Activated CD4-positive, alpha-beta memory T cell treated with anti-CD3 and anti-CD28 coated beads for 36 hours (primary cell): ENCODE results near the gene CCDC85C. TPM values are rescaled to one million over a fixed set of nuclear protein-coding genes. Genes with fewer than 3 reads are reported as not detected.

ENCODE experiments used
- CTCF ChIA-PET: fragments of 350-600 bp; sonication (Branson Sonifier 250); formaldehyde crosslinking; loops from one replicate; lab custom pipeline; 2021; ENCODE audit warnings: antibody characterized with exemption, inconsistent platforms; lab: Charles Lee
- POLR2A ChIA-PET: fragments of 350-600 bp; sonication (Branson Sonifier 250); formaldehyde crosslinking; loops from one replicate; lab custom pipeline; 2021; ENCODE audit warnings: antibody characterized with exemption; lab: Charles Lee
- DNase-seq: peaks from one replicate; pipeline ENCODE4 v3.0.0-alpha.2; 2020
- H3K27ac Mint-ChIP-seq: one replicate; pipeline ENCODE4 v1.8.0; 2021; ENCODE audit warnings: mixed read lengths
- H3K27me3 Mint-ChIP-seq: one replicate; pipeline ENCODE4 v1.8.0; 2021; ENCODE audit warnings: mixed read lengths
- H3K36me3 Mint-ChIP-seq: one replicate; pipeline ENCODE4 v1.8.0; 2021; ENCODE audit warnings: mixed read lengths
- H3K4me1 Mint-ChIP-seq: one replicate; pipeline ENCODE4 v1.8.0; 2021; ENCODE audit warnings: low read depth, mixed read lengths
- H3K4me3 Mint-ChIP-seq: one replicate; pipeline ENCODE4 v1.8.0; 2021; ENCODE audit warnings: mild to moderate bottlenecking, mixed read lengths
- H3K9me3 Mint-ChIP-seq: one replicate; pipeline ENCODE4 v1.8.0; 2021; ENCODE audit warnings: mixed read lengths
- intact Hi-C: fragments of 100-400 bp; cut with micrococcal nuclease; formaldehyde crosslinking; loops from one replicate; pipeline ENCODE4 v1.15.1; 2023
- total RNA-seq, 2 experiments: library from RNA; stranded (reverse); gene quantifications; one replicate each; pipeline ENCODE4 v1.2.3, GENCODE V29; 2021

Gene CCDC85C
- total RNA-seq, 2 experiments from 2014 or later = 10.7 to 12.3 TPM

- no peaks in the 10 kb centered on the region for H3K4me1 Mint-ChIP-seq
- no peaks in the 10 kb centered on the region for H3K27me3 Mint-ChIP-seq
- intact Hi-C loops = no loop called here
- CTCF ChIA-PET = interaction anchor here (1.0 kb wide), 1 partner anchor 94 kb away, joined by 4 read pairs; no protein-coding TSS in a partner anchor
- POLR2A ChIA-PET = no interaction called here
- no peaks in the 10 kb centered on the region for H3K9me3 Mint-ChIP-seq
- H3K27ac Mint-ChIP-seq = no peak overlapping the region
- H3K36me3 Mint-ChIP-seq = no peaks in the 10 kb centered on the region
- no peak for DNase-seq
- no peak overlapping the region for H3K4me3 Mint-ChIP-seq
Observed at GRCh38 chr14:99534333-99534732, 69.7 kb downstream of the CCDC85C start.

DNA sequence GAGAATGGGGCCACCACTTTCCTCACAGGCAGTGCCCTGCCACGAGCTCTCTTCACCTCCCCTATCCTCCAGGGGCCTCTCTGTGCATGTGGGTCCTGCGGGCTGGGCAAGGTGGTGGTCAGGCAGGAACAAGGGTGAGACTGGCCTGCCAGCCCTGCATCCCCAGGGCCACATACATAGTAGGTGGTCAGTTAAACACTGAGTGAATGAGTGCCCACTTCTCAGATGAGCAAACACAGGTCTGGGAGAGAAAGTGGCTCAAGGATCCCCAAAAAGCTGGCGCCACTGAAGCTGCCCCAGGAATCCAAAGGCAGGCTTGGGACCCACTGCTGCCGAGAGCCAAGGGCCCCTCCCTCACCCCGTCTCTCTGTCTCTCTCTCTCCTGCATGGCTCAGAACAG is 71.7 kb downstream of the CCDC85C start:
- Mint-ChIP-seq H3K27me3 (no peaks in the 10 kb centered on the region), H3K4me1 (no peaks in the 10 kb centered on the region), H3K4me3 (no peak overlapping the region), H3K9me3 (no peaks in the 10 kb centered on the region), H3K27ac (no peak overlapping the region), H3K36me3 (no peaks in the 10 kb centered on the region)
- DNase-seq = no peak
- CTCF ChIA-PET = no interaction called here
- intact Hi-C loops = no loop called here
- POLR2A ChIA-PET = no interaction called here

- Mint-ChIP-seq H3K9me3 (no peaks in the 10 kb centered on the region), H3K4me1 (no peaks in the 10 kb centered on the region), H3K4me3 (no peak overlapping the region), H3K27ac (no peak overlapping the region), H3K36me3 (no peaks in the 10 kb centered on the region), H3K27me3 (no peaks in the 10 kb centered on the region)
- intact Hi-C loops = no loop called here
- ChIA-PET POLR2A (no interaction called here), CTCF (no interaction called here)
- no peak for DNase-seq
Observed at GRCh38 chr14:99531251-99532096, 72.5 kb downstream of the CCDC85C start.

GRCh38 chr14:99530407-99531155 is 73.4 kb downstream of the CCDC85C start:
- POLR2A ChIA-PET = no interaction called here
- intact Hi-C loops = no loop called here
- Mint-ChIP-seq H3K4me3 (no peak overlapping the region), H3K36me3 (no peaks in the 10 kb centered on the region), H3K9me3 (no peaks in the 10 kb centered on the region), H3K27ac (no peak overlapping the region), H3K4me1 (peaks cover 5% of the 10 kb centered on the region), H3K27me3 (no peaks in the 10 kb centered on the region)
- DNase-seq = no peak
- CTCF ChIA-PET = no interaction called here

DNA sequence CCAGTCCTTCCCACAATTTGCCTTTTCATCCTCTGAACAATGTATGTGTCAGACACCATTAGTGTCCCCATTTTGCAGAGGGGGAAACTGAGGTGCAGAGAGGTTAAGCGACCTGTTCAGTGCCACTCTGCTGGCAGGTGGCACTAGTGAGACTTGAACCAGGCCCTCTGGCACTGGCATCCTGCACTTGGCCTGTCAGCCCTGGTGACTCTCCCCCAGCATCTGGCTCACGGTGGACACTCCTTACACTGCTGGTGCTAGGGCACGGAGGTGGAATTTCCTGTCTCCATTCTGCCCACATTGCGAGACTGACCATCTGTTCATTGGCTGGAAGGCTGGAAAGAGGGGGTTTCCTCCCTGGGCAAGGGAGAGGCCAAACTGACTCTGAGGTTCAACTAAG is 74.1 kb downstream of the CCDC85C start:
- intact Hi-C loops = no loop called here
- no peak for DNase-seq
- Mint-ChIP-seq H3K27ac (no peak overlapping the region), H3K4me1 (peaks cover 10% of the 10 kb centered on the region), H3K9me3 (no peaks in the 10 kb centered on the region), H3K27me3 (no peaks in the 10 kb centered on the region), H3K4me3 (no peak overlapping the region), H3K36me3 (no peaks in the 10 kb centered on the region)
- ChIA-PET CTCF (no interaction called here), POLR2A (no interaction called here)

DNA sequence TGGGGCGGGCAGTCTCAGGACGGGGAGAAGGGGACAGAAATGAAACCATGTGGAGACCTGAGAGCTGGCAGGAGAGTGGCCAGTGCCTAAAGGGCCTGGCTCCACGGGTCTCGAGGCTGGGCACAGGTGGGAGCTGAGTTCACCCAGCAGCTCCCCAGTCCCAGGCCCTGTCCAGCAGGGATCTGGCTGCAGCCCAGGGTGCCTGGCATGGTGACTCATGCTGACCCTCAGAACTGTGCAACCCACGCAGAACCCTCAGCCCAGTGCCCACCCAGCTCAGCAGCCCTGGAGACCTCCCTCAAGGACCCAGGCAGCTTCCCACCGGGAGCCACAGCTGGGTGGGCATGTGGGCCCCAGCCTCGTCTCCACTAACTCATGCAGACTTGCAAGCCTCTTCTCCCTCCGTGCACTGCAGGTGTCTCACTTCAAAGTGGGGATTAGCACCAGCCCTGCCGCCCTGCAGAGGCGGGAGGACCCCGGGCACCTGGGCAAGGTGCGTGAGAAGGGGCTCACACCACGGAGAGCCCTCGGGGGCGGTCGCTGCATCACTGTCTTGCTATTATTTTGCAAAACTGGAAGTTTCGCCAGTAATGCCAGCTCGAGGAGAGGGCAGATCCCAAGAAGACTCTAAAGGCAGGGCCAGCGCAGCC is 76.5 kb downstream of the CCDC85C start:
- Mint-ChIP-seq H3K9me3 (no peaks in the 10 kb centered on the region), H3K4me3 (no peak overlapping the region), H3K27ac (no peak overlapping the region), H3K36me3 (no peaks in the 10 kb centered on the region), H3K27me3 (no peaks in the 10 kb centered on the region), H3K4me1 (peaks cover 15% of the 10 kb centered on the region)
- CTCF ChIA-PET = no interaction called here
- POLR2A ChIA-PET = no interaction called here
- intact Hi-C loops = no loop called here
- DNase-seq = no peak

- ChIA-PET POLR2A (no interaction called here), CTCF (no interaction called here)
- H3K27me3 Mint-ChIP-seq = no peaks in the 10 kb centered on the region
- intact Hi-C loops = no loop called here
- H3K4me3 Mint-ChIP-seq = no peak overlapping the region
- no peaks in the 10 kb centered on the region for H3K36me3 Mint-ChIP-seq
- no peaks in the 10 kb centered on the region for H3K9me3 Mint-ChIP-seq
- H3K4me1 Mint-ChIP-seq = peaks cover 15% of the 10 kb centered on the region
- DNase-seq = no peak
- H3K27ac Mint-ChIP-seq = no peak overlapping the region
Observed at GRCh38 chr14:99527026-99527425, 77.0 kb downstream of the CCDC85C start.

- H3K36me3 Mint-ChIP-seq = no peaks in the 10 kb centered on the region
- H3K4me1 Mint-ChIP-seq = peaks cover 15% of the 10 kb centered on the region
- no peak overlapping the region for H3K4me3 Mint-ChIP-seq
- intact Hi-C loops = no loop called here
- POLR2A ChIA-PET = no interaction called here
- CTCF ChIA-PET = interaction anchor here (1.1 kb wide), 1 partner anchor 103 kb away, joined by 4 read pairs; no protein-coding TSS in a partner anchor
- H3K9me3 Mint-ChIP-seq = no peaks in the 10 kb centered on the region
- no peaks in the 10 kb centered on the region for H3K27me3 Mint-ChIP-seq
- no peak for DNase-seq
- peak overlapping the region; percentile 62 for H3K27ac Mint-ChIP-seq
Observed at GRCh38 chr14:99525699-99526080, 78.3 kb downstream of the CCDC85C start.

DNA sequence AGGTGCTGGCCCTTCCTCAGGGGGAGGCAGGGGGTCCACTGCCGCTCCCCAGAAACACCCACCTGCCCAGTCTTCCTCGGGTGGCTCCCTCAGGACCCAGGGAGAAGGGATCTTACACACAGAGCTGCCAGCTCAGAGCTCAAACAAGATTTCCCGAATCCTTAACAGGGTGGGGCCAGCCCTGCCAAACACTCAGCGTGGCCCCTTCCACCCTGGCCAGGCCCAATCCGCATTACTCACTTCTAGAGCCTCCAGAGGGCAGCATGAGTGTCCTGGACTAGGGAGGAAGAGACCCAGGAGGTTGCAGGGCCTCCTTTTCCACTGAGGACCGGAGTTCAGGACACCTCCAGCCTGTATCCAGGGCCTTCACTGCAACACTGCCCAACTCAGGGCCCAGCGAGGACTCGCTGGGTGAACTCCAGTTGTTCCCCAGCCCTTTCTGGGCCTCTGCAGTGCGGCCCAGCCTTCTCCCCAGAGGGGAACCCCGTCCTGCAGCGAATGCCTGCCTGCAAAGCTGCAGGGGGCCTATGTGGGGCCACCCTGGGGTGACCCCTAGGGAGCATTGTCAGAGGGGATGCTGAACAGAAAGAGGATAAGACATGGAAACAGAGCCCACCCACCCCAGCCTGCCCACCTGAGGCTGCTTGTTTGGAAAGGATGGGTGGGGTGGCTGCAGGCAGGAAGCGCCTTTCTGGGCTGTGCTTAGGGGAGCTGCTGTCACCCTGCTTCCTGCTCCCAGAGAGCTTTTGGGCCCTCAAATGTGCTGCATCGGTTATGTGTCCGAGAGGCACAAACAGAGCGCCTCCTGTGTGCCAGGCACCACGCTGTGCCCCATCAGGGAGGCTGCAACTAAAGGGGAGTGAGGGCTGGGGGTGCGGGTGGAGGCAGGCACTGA is 79.0 kb downstream of the CCDC85C start:
- no peaks in the 10 kb centered on the region for H3K36me3 Mint-ChIP-seq
- peak overlapping the region; percentile 62 for H3K27ac Mint-ChIP-seq
- no peak overlapping the region for H3K4me3 Mint-ChIP-seq
- H3K4me1 Mint-ChIP-seq = peaks cover 15% of the 10 kb centered on the region
- H3K27me3 Mint-ChIP-seq = no peaks in the 10 kb centered on the region
- DNase-seq = peak; percentile 19
- H3K9me3 Mint-ChIP-seq = no peaks in the 10 kb centered on the region
- ChIA-PET CTCF (interaction anchor here (0.7 to 1.1 kb wide), 3 partner anchors 102 to 108 kb away, joined by 4 to 5 read pairs (median 4); no protein-coding TSS in a partner anchor), POLR2A (no interaction called here)
- intact Hi-C loops = loop anchor here (5.0 kb wide), 1 partner anchor 362 kb away; no protein-coding TSS in a partner anchor

DNA sequence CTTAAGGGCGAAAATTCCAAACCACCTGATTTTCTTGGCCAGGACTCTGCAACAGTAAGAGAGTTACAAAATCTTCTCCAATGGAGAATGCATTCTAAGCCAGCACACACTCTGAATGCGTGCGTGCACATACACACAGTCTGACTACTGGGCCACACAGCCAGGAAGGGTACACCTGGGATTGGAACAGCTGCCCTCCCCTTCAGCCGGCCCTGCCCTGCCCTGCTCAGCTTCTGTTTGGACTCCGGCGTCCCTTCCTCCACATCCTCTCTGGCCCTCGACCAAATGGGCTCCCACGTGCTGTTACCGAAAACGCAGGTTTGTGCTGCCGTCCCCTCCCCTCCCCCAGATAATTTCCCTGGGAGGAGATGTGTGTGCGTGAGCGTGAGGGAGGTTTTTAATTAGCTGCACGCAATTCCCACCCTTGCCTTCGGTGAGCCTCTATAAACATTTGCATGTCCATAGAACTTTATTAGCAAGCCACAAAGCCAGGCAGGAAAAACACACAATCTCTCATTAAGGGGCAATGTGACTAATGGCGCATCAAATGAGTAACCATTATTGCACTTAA is 79.8 kb downstream of the CCDC85C start:
- H3K9me3 Mint-ChIP-seq = no peaks in the 10 kb centered on the region
- no peaks in the 10 kb centered on the region for H3K36me3 Mint-ChIP-seq
- intact Hi-C loops = loop anchor here (5.0 kb wide), 1 partner anchor 363 kb away; no protein-coding TSS in a partner anchor
- ChIA-PET POLR2A (no interaction called here), CTCF (interaction anchor here (0.7 to 1.1 kb wide), 3 partner anchors 103 to 109 kb away, joined by 4 to 5 read pairs (median 5); no protein-coding TSS in a partner anchor)
- H3K4me1 Mint-ChIP-seq = peaks cover 15% of the 10 kb centered on the region
- no peak for DNase-seq
- H3K27me3 Mint-ChIP-seq = no peaks in the 10 kb centered on the region
- no peak overlapping the region for H3K4me3 Mint-ChIP-seq
- H3K27ac Mint-ChIP-seq = no peak overlapping the region

DNA sequence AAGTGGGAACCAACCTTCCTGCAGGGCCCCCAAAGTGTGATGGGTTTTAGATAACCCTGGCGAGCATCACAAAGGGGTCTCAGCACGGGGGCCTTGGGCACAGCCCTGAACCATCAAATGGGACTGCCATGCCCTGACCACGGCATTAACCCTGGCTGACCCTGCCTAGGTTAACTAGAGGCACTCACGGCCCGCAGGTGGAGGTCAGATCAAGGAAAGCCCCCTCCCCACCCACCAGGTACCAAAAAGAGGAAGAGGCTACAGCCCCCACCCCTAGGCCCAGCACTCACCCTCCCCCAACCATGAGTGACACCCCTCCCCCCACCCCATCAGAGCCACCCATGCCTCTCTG is 80.3 kb downstream of the CCDC85C start:
- CTCF ChIA-PET = interaction anchor here (1.1 kb wide), 1 partner anchor 105 kb away, joined by 5 read pairs; no protein-coding TSS in a partner anchor
- intact Hi-C loops = loop anchor here (5.0 kb wide), 1 partner anchor 364 kb away; no protein-coding TSS in a partner anchor

More for the DNA sequence above, 80.3 kb downstream of the CCDC85C start:
- Mint-ChIP-seq H3K4me3 (no peak overlapping the region), H3K36me3 (no peaks in the 10 kb centered on the region), H3K9me3 (no peaks in the 10 kb centered on the region), H3K27ac (no peak overlapping the region), H3K27me3 (no peaks in the 10 kb centered on the region), H3K4me1 (peaks cover 15% of the 10 kb centered on the region)
- DNase-seq = no peak
- POLR2A ChIA-PET = no interaction called here
